Epithelial cell of esophagus (primary cell): ENCODE measurements around the gene SLC9A5.

ENCODE experiments used
- DNase-seq: peaks from one replicate; pipeline ENCODE4 v3.0.0; 2010; ENCODE audit warnings: low read depth
- H3K4me3 ChIP-seq: 2 replicates; pipeline ENCODE4 v1.5.1; 2011; ENCODE audit warnings: mild to moderate bottlenecking, low read length, control low read depth
- TF ChIP-seq, protein P1 (sequence below): IDR thresholded peaks from 2 replicates; pipeline ENCODE4 v1.5.1; 2011; ENCODE audit warnings: low read depth, mild to moderate bottlenecking, low read length, control low read depth, inconsistent platforms; ENCODE audit not compliant: insufficient read depth; ENCODE audit errors: missing control alignments

SLC9A5 gene

DNA sequence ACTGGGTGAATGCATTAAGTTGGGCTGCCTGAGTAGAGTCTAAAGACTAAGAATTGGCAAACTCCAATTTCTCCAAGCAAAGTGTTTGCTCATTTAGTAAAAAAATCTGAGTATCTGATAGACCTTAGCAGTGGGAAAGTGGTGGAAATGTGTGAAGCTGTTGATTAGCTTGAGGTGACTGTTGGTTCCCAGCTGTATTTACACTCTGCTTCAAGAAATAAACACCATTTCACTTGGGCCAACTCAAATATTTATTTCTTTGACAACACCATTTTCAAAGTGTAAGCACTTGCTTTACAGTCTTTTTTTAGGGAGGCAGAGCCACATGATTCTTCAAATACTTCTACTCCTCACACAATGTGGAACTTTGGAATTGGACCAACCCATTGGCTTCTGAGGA lies 69.1 kb downstream of the SLC9A5 start:
- TF ChIP-seq, protein P1, sequence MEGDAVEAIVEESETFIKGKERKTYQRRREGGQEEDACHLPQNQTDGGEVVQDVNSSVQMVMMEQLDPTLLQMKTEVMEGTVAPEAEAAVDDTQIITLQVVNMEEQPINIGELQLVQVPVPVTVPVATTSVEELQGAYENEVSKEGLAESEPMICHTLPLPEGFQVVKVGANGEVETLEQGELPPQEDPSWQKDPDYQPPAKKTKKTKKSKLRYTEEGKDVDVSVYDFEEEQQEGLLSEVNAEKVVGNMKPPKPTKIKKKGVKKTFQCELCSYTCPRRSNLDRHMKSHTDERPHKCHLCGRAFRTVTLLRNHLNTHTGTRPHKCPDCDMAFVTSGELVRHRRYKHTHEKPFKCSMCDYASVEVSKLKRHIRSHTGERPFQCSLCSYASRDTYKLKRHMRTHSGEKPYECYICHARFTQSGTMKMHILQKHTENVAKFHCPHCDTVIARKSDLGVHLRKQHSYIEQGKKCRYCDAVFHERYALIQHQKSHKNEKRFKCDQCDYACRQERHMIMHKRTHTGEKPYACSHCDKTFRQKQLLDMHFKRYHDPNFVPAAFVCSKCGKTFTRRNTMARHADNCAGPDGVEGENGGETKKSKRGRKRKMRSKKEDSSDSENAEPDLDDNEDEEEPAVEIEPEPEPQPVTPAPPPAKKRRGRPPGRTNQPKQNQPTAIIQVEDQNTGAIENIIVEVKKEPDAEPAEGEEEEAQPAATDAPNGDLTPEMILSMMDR, result no peak
- H3K4me3 ChIP-seq, result no peak overlapping the region
- DNase-seq, result no peak
